ENCODE measurements around the gene KANTR.

Gene KANTR

DNA sequence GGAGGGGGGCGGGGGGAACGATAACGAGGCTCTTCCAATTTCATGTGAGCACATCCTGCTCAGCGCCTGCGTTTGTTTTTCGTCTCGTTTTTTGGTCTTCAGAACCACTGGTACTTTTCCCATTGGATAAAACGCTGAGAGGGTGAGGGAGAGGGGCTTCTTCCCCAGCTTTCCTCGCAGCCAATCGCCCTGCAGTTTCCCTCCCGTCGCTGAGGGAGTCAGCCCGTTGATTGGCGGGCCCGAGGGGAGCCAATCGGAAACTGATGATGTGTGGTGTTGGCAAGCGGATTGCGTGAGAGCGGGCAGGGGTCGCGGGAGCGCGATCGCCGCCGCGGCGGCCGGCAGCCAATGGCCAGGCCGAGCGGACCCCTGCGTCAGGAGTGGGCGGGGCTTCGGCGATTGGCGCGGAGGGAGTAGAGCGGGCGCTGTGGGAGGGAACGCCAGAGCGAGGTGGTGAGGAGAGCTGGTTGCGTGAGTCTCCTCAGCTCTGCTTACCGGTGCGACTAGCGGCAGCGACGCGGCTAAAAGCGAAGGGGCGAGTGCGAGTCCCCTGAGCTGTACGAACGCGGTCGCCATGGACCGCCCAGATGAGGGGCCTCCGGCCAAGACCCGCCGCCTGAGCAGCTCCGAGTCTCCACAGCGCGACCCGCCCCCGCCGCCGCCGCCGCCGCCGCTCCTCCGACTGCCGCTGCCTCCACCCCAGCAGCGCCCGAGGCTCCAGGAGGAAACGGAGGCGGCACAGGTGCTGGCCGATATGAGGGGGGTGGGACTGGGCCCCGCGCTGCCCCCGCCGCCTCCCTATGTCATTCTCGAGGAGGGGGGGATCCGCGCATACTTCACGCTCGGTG is 11.8 kb upstream of the KANTR start, which contains the start of gene TSPYL2:
TSPYL2 (plus strand) TSS at position 443 of the 848 bp plus-strand sequence; CDS start at position 575, 132 bp downstream.
- peak; percentile 94 for DNase-seq

- no peak for DNase-seq
These were observed 10.9 kb upstream of the KANTR start for GRCh38 chrX:53082773-53083616.

DNA sequence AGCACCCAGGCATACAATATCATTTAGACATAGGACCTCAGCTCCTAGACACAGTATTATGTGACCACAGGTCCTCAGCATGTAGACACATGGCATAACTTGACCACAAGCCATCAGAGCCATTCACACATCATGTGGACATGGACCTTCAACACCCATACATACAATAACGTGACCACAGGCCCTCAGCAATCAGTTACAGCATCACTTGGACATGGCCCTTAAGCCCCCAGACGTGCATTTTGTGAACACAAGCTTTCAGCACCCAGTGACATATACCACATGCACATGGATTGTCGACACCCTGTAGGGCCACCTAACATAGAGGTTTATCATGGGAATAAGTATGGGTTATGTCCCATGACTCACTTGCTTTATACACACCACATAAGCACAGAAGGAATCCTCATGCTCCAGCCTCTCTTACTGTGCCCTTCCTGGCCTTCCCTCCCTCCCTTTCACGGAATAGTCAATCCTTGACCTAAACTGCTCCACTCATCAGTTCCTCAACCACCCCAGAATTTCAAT is 9.8 kb upstream of the KANTR start:
- DNase-seq: no peak

DNA sequence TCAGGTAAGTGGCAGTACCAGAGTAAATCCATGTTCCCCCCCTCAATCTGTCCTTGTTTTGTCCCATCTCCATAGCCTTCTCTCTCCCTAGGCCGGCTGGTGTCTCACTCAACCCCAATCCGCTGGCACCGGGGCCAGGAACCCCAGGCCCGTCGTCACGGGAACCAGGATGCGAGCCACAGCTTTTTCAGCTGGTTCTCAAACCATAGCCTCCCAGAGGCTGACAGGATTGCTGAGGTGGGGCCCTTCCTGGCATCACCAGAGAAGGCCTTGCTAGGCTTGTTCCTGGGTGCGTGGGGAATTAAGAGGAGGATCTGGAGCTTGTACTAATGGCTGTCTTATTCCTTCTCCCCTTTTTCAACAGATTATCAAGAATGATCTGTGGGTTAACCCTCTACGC is 9.1 kb upstream of the KANTR start:
- DNase-seq: no peak

DNA sequence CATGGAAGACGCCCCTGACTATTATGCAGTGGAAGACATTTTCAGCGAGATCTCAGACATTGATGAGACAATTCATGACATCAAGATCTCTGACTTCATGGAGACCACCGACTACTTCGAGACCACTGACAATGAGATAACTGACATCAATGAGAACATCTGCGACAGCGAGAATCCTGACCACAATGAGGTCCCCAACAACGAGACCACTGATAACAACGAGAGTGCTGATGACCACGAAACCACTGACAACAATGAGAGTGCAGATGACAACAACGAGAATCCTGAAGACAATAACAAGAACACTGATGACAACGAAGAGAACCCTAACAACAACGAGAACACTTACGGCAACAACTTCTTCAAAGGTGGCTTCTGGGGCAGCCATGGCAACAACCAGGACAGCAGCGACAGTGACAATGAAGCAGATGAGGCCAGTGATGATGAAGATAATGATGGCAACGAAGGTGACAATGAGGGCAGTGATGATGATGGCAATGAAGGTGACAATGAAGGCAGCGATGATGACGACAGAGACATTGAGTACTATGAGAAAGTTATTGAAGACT is 8.2 kb upstream of the KANTR start:
- no peak for DNase-seq

DNA sequence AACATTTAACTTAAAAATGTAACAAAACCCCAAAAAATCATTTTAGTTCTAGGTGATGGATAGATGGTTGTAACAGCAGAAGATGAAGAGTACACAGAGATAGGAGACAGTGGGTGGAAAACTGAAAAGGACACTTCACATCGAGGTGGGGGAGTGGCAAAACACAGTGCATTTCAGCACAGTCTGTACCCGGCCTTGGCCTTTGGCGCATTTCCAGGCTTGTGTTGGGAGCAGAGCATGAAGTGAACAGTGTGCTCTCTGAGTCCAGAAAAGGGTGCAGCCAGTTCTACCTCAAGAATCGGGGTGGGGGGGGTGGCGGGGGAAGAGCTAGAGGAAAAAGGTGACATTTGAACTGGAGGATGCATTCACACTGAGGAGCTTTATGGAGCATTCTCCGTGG is 7.5 kb upstream of the KANTR start:
- no peak for DNase-seq

DNA sequence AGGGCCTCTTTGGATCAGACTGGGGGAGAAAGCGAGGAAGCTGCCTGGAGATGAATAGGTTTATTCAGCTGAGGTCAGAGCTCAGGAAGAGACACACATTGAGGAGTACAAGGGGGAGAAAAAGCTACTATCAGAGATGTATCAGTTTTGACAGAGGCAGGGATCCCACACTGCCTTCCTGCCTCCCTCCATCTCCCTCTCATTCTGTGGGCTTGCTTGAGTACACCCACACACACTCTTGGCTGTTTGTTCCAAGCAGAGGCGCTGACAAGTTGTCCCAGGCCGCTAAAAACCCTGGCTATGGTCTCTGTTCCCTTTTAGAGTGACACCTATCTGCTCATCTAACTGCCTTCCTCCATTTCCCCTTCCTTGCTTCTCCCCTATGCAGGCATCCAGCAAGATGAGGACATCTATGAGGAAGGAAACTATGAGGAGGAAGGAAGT is 6.5 kb upstream of the KANTR start:
- DNase-seq: no peak

DNA sequence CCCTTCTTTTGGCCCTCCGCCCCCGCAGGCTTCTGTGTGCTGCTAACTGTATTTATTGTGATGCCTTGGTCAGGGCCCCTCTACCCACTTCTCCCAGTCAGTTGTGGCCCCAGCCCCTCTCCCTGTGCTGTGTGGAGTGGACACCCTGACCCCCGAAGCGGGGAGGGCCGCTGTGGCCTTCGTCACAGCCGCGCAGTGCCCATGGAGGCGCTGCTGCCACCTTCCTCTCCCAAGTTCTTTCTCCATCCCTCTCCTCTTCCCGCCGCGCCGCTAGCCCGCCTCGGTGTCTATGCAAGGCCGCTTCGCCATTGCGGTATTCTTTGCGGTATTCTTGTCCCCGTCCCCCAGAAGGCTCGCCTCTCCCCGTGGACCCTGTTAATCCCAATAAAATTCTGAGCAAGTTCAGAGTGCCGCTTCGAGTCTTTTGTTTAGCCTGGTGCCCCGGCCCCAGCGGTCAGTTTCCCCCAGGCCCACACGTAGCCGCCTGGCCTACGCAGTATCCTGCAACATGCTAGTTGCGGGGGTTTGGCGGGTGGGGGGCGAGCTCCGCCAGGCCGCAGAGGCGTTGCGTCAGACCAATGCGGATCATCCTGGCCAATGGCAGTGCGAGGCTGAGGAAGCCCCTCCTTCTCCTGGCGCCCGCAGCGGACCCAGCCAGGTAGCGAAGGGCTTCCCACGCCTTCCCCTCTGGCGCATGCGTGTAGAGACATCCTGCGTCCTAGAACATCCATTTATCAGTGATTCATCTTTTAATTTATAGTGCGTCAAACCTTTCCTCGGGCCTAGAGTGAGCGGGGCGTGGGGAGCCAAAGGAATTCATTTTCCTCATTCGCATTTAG is 5.6 kb upstream of the KANTR start:
- DNase-seq: no peak

DNA sequence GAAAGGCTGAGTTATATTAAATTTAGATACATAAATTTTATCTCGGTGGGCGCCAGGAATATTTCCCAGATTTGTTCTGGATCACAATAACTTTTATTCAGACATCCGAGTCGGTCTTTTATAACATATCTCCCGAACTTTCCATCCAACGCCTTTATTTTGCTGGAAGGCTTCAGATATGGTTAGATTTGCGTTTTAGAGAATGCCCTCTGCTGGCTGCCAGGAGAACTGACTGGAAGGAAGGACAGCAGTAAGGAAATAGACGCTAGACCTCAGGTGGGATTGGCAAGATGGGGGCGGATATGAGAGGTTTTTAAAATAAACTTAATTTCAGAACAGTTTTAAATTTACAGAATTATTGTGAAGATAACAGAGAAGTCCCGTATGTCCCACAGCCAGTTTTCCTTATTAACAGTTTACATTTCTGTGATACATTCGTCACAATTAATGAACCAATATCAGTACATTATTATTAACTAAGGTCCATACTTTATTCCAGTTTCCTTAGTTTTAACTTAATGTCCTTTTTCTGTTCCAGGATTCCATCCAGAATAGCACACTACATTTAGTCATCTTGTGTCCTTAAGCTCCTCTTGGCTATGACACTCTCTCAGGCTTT is 4.6 kb upstream of the KANTR start:
- peak; percentile 62 for DNase-seq

- DNase-seq: no peak
These were observed 4.0 kb upstream of the KANTR start for GRCh38 chrX:53089925-53090324.

- DNase-seq: no peak
These were observed 2.6 kb upstream of the KANTR start for GRCh38 chrX:53091354-53091753.

GRCh38 chrX:53093177-53093655 is 726 bp upstream of the KANTR start:
- DNase-seq: peak; percentile 61

DNA sequence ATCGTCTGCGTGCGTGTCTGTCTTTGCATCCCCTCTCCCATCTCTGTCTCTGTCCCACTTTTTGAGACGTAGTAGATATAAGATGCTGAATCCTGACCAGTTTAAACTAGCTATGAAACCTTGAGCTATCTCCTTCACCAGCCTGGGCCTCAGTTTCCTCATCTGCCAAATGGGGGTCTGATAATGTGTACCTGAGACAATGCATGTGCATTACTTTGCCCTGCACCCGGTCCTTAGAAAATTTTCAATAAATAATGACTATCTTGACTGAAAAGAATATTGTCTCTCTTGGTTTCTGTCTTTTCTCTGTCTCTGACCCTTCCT is 602 bp downstream of the KANTR start:
- DNase-seq: no peak

GRCh38 chrX:53095796-53096195 is 1.9 kb downstream of the KANTR start:
- DNase-seq: no peak

- DNase-seq: no peak
These were observed 21.1 kb downstream of the KANTR start for GRCh38 chrX:53114864-53115549.

- DNase-seq: no peak
These were observed 21.6 kb downstream of the KANTR start for GRCh38 chrX:53115550-53115874.

DNA sequence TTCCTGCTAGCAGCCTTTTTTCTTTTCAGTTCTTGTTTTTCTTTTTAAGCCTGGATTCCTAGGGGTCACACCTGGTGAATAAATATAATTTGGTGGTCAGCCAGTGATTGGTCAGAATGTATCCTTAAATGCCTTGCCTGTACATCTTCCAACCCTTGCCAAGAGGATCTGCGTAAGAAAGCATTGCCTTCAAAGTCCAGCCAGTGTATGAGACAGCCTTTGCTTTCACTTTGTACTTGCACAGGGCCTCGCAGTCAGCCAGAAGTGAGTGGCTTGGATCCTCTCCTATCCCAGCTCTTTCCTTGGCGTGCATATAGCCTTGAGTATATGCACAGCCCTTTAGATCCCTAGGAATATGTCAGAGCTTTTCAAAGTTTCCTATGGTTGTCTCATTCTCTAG is 22.2 kb downstream of the KANTR start:
- no peak for DNase-seq

- DNase-seq: no peak
These were observed 28.1 kb downstream of the KANTR start for GRCh38 chrX:53122013-53122412.

GRCh38 chrX:53125506-53125905 is 31.6 kb downstream of the KANTR start:
- DNase-seq: no peak

- no peak for DNase-seq
These were observed 32.4 kb downstream of the KANTR start for GRCh38 chrX:53126377-53126776.

DNA sequence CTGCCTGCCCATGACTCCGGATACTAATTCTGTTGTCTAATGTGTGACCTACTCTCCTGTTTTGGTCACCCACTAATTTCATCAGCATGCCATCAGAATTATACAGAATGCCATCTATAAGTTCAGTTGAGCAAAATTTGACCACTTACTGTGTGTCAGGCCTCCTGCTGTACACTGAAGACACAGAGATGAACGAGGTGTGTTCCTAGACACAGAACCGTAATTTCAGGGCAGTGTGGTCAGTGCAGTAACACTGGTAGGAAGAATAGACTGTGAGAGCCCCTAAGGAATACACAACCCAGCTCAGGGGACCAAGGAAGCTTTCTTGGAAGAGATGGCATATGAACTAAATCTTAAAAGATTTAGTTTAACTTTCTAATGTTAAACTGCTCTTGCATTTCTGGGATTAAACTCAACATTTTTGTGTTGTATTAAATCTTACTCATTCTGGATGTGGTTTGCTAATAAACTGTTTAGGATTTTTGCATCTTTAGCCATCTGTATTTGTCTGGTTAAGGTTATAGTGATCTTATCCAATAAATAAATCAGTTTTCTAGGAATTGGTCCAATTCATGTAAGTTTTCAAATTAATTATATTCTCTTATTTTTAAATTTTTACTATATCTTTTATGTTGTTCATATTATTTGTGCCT is 34.3 kb downstream of the KANTR start:
- DNase-seq: no peak

Measured in NCI-H1694 treated with DMSO at 0.1 percent for 48 hours (cell line).